OCI-LY7 (cell line): Measurements from ENCODE around the gene DTNB.

Source experiments
- EZH2phosphoT487 ChIP-seq: fragments of 200-600 bp; sonication (generic); IDR thresholded peaks from 2 replicates; pipeline ENCODE4 v1.6.1; 2018; ENCODE audit warnings: low read depth, borderline replicate concordance, mild to moderate bottlenecking, mixed run types, antibody characterized with exemption, low read length, moderate library complexity, mixed read lengths
- TF ChIP-seq, protein P1 (sequence below): fragments of 200-600 bp; sonication (generic); conservative IDR thresholded peaks from 2 replicates; pipeline ENCODE4 v1.5.1; 2014; ENCODE audit warnings: mild to moderate bottlenecking, antibody characterized with exemption, low read length, moderate library complexity, mixed read lengths

DNA sequence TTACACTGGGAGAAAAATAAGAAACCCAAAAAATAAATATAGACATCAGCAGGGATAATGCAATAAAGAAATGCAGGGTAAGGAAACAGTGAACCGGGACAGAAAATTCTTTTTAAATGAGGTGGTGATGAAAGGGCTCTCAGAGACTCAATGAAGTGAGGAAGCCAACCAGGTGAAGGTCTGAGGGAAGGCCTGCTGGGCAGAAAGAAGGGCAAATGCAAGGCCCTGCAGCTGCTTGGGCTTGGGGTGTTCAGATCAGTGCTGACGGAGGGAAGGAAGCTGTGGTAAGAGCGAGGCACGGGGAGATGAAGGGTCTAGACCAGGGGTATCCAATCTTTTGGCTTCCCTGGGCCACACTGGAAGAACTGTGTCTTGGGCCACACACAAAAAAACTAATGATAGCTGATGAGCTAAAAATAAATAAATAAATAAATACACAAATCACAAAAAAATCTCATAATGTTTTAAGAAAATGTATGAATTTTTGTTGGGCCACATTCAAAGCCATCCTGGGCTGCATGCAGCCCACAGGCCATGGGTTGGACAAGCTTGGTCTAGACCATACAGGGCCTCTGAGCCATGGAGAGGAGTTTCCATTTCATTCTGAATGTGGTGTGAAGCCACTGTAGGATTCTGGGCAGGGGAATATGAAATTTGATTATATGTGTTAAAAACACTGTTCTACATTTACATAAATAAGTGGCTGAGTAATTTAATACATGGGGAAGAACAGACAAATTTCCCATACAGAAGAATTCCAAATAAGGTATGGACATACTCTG lies 235.3 kb downstream of the DTNB start:
- TF ChIP-seq, protein P1, sequence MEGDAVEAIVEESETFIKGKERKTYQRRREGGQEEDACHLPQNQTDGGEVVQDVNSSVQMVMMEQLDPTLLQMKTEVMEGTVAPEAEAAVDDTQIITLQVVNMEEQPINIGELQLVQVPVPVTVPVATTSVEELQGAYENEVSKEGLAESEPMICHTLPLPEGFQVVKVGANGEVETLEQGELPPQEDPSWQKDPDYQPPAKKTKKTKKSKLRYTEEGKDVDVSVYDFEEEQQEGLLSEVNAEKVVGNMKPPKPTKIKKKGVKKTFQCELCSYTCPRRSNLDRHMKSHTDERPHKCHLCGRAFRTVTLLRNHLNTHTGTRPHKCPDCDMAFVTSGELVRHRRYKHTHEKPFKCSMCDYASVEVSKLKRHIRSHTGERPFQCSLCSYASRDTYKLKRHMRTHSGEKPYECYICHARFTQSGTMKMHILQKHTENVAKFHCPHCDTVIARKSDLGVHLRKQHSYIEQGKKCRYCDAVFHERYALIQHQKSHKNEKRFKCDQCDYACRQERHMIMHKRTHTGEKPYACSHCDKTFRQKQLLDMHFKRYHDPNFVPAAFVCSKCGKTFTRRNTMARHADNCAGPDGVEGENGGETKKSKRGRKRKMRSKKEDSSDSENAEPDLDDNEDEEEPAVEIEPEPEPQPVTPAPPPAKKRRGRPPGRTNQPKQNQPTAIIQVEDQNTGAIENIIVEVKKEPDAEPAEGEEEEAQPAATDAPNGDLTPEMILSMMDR = no peak
- no peak for TF ChIP-seq EZH2phosphoT487
